CD4-positive, alpha-beta T cell treated with Interleukin-15 for 1 hour (primary cell): ENCODE data around the gene GNPTAB.
A peak's percentile ranks its signal among the peaks of the same experiment; 100 is the strongest.
"Not testable (repeated sequence)": the region's sequence is repeated elsewhere in the genome, so short reads cannot be mapped to it uniquely, and the experiment has no call there.

ENCODE experiments used
- DNase-seq: peaks from one replicate; pipeline ENCODE4 v3.0.0-alpha.2; 2020

The GNPTAB gene

GRCh38 chr12:101767537-101767936, 63.2 kb downstream of the GNPTAB start:
- DNase-seq = no peak

GRCh38 chr12:101764051-101764792, 66.5 kb downstream of the GNPTAB start:
- no peak for DNase-seq

GRCh38 chr12:101763246-101763931, 67.4 kb downstream of the GNPTAB start:
- DNase-seq = no peak

GRCh38 chr12:101761781-101762180, 69.0 kb downstream of the GNPTAB start:
- no peak for DNase-seq

GRCh38 chr12:101761350-101761749, 69.4 kb downstream of the GNPTAB start:
- no peak for DNase-seq

GRCh38 chr12:101759396-101760047, 71.2 kb downstream of the GNPTAB start:
- DNase-seq = no peak

GRCh38 chr12:101750152-101750551, 80.6 kb downstream of the GNPTAB start:
- DNase-seq = no peak

- no peak for DNase-seq
Measured at GRCh38 chr12:101749657-101750056, 81.1 kb downstream of the GNPTAB start.

- no peak for DNase-seq
Measured at GRCh38 chr12:101748907-101749306, 81.9 kb downstream of the GNPTAB start.

- DNase-seq = no peak
Measured at GRCh38 chr12:101747697-101748096, 83.1 kb downstream of the GNPTAB start.

GRCh38 chr12:101746661-101747060, 84.1 kb downstream of the GNPTAB start:
- DNase-seq = no peak

GRCh38 chr12:101746196-101746595, 84.6 kb downstream of the GNPTAB start:
- no peak for DNase-seq

- DNase-seq = no peak
Measured at GRCh38 chr12:101745481-101745880, 85.3 kb downstream of the GNPTAB start.

- peak; percentile 85 for DNase-seq
Measured at GRCh38 chr12:101743724-101744472, 86.9 kb downstream of the GNPTAB start.

GRCh38 chr12:101743242-101743641, 87.5 kb downstream of the GNPTAB start:
- no peak for DNase-seq

- no peak for DNase-seq
Measured at GRCh38 chr12:101740980-101741379, 89.8 kb downstream of the GNPTAB start.

- no peak for DNase-seq
Measured at GRCh38 chr12:101740566-101740965, 90.2 kb downstream of the GNPTAB start.

GRCh38 chr12:101738920-101739665, 91.7 kb downstream of the GNPTAB start, which contains the start of gene SYCP3:
Gene SYCP3, minus strand, starts transcription at chr12:101739462. Its CDS starts 1,527 bp downstream, at chr12:101737935.
- no peak for DNase-seq

- DNase-seq = no peak
Measured at GRCh38 chr12:101737476-101737875, 93.3 kb downstream of the GNPTAB start.

- DNase-seq = not testable (repeated sequence)
Measured at GRCh38 chr12:101734482-101734881, 96.3 kb downstream of the GNPTAB start.

GRCh38 chr12:101733166-101733565, 97.6 kb downstream of the GNPTAB start:
- DNase-seq = no peak

- DNase-seq = no peak
Measured at GRCh38 chr12:101732318-101732717, 98.4 kb downstream of the GNPTAB start.
